Body of pancreas (tissue), 4 donors: ENCODE results near the gene POLR3A. TPM values are rescaled to one million over a fixed set of nuclear protein-coding genes. Genes with fewer than 3 reads are reported as not detected.

ENCODE experiments used
- ATAC-seq: fragments of 150-250 bp; one replicate; pipeline ENCODE4 v1.9.1; 2016
- DNase-seq, 4 donors: peaks; one replicate each; pipeline ENCODE4 v3.0.0-alpha.2; 2019
- H3K27ac ChIP-seq, 4 donors: fragments of 200-600 bp; sonication (generic); 1 replicate in 3 of 4; 2 replicates in 1 of 4; pipeline versions ENCODE4 v1.5.1 to v1.6.1; 2016 to 2019; ENCODE audit warnings: mild to moderate bottlenecking in 1 of 4, mixed read lengths in 1 of 4, moderate library complexity in 1 of 4
- H3K27me3 ChIP-seq, 2 donors: fragments of 200-600 bp; sonication (generic); one replicate each; pipeline ENCODE4 v1.6.0; 2016; ENCODE audit warnings: mild to moderate bottlenecking in 1 of 2
- H3K36me3 ChIP-seq, 2 donors: fragments of 200-600 bp; sonication (generic); replicated peaks in 1 of 2; 2 replicates each; pipeline ENCODE4 v1.5.1; 2016; ENCODE audit warnings: low read depth in 2 of 2; ENCODE audit not compliant: insufficient read depth in 1 of 2
- H3K4me1 ChIP-seq: fragments of 200-600 bp; sonication (generic); one replicate; pipeline ENCODE4 v1.6.0; 2016
- H3K4me3 ChIP-seq, 2 donors: fragments of 200-600 bp; sonication (generic); 1 replicate in 1 of 2; 2 replicates in 1 of 2; pipeline ENCODE4 v1.5.1; 2016 to 2019
- H3K9me3 ChIP-seq, 3 donors: fragments of 200-600 bp; sonication (generic); 1 replicate in 2 of 3; 2 replicates in 1 of 3; pipeline ENCODE4 v1.5.1; 2016
- POLR2A ChIP-seq, 3 donors: fragments of 450-650 bp; IDR thresholded peaks; one replicate each; pipeline ENCODE4 v1.6.1; 2016; ENCODE audit warnings: antibody characterized with exemption in 3 of 3, mild to moderate bottlenecking in 2 of 3
- WGBS, 2 donors: methylation state at CpG; one replicate each; pipeline ENCODE4 v1.1.5; 2017; 5-methylcytosine and 5-hydroxymethylcytosine counted together
- intact Hi-C: fragments of 100-400 bp; cut with DNase I; formaldehyde crosslinking; loops from one replicate; pipeline ENCODE4 v1.15.1; 2023
- total RNA-seq, 2 donors: library from RNA; depleted of rRNA; stranded (reverse); fragments of >200 nt; gene quantifications; one replicate each; pipeline ENCODE4 v1.1.0, GENCODE V29; 2016
- TF ChIP-seq, protein P1 (sequence below), 7 experiments: fragments of 450-650 bp in 4 of 7; fragments of 200-600 bp in 3 of 7; sonication (generic) in 3 of 7; IDR thresholded peaks; one replicate each; pipeline ENCODE4 v1.5.1; 2016 to 2019; ENCODE audit warnings: antibody characterized with exemption in 7 of 7

POLR3A gene
- total RNA-seq, 2 donors from 2014 or later, result 7.9 to 10.4 TPM

- no peak for DNase-seq
- Histone ChIP-seq H3K36me3 (no peaks in the 10 kb centered on the region), H3K27ac (no peak overlapping the region), H3K4me1 (no peaks in the 10 kb centered on the region), H3K9me3 (no peaks in the 10 kb centered on the region), H3K27me3 (no peaks in the 10 kb centered on the region), H3K4me3 (no peak overlapping the region)
- intact Hi-C loops, result no loop called here
- no peak for ATAC-seq
- TF ChIP-seq POLR2A (IDR thresholded peaks at IDR 0.05), result no peak
- WGBS, 2 donors, result 55 to 76% methylated on average over 1 of the region's 1 CpG
These were observed 64.5 kb downstream of the POLR3A start for GRCh38 chr10:77964811-77965210.

- intact Hi-C loops, result no loop called here
- H3K9me3 ChIP-seq, result no peaks in the 10 kb centered on the region
- DNase-seq (no peak), ATAC-seq (no peak)
- no peaks in the 10 kb centered on the region for H3K27me3 ChIP-seq
- H3K4me3 ChIP-seq, result no peak overlapping the region
- H3K27ac ChIP-seq, result no peak overlapping the region
- H3K36me3 ChIP-seq, result no peaks in the 10 kb centered on the region
- WGBS, 2 donors, result 96 to 97% methylated on average over 7 of the region's 7 CpGs
- no peaks in the 10 kb centered on the region for H3K4me1 ChIP-seq
- TF ChIP-seq, protein P1, sequence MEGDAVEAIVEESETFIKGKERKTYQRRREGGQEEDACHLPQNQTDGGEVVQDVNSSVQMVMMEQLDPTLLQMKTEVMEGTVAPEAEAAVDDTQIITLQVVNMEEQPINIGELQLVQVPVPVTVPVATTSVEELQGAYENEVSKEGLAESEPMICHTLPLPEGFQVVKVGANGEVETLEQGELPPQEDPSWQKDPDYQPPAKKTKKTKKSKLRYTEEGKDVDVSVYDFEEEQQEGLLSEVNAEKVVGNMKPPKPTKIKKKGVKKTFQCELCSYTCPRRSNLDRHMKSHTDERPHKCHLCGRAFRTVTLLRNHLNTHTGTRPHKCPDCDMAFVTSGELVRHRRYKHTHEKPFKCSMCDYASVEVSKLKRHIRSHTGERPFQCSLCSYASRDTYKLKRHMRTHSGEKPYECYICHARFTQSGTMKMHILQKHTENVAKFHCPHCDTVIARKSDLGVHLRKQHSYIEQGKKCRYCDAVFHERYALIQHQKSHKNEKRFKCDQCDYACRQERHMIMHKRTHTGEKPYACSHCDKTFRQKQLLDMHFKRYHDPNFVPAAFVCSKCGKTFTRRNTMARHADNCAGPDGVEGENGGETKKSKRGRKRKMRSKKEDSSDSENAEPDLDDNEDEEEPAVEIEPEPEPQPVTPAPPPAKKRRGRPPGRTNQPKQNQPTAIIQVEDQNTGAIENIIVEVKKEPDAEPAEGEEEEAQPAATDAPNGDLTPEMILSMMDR (IDR thresholded peaks at IDR 0.05), result no peak
- no peak for TF ChIP-seq POLR2A (IDR thresholded peaks at IDR 0.05)
These were observed 65.4 kb downstream of the POLR3A start for GRCh38 chr10:77963901-77964300.

- TF ChIP-seq, protein P1 (IDR thresholded peaks at IDR 0.05), result no peak
- TF ChIP-seq POLR2A (IDR thresholded peaks at IDR 0.05), result no peak
- Histone ChIP-seq H3K27ac (no peak overlapping the region), H3K27me3 (no peaks in the 10 kb centered on the region), H3K9me3 (no peaks in the 10 kb centered on the region), H3K4me1 (no peaks in the 10 kb centered on the region), H3K36me3 (no peaks in the 10 kb centered on the region), H3K4me3 (no peak overlapping the region)
- intact Hi-C loops, result no loop called here
- WGBS, 2 donors, result 81 to 92% methylated on average over 7 of the region's 7 CpGs
- DNase-seq, result no peak
- ATAC-seq, result no peak
These were observed 66.8 kb downstream of the POLR3A start for GRCh38 chr10:77962350-77963146.

- no peaks in the 10 kb centered on the region for H3K27me3 ChIP-seq
- 93 to 96% methylated on average over 6 of the region's 6 CpGs for WGBS, 2 donors
- no peak overlapping the region for H3K27ac ChIP-seq
- TF ChIP-seq POLR2A (IDR thresholded peaks at IDR 0.05), result no peak
- TF ChIP-seq, protein P1 (IDR thresholded peaks at IDR 0.05), result no peak
- H3K9me3 ChIP-seq, result no peaks in the 10 kb centered on the region
- DNase-seq, result no peak
- H3K36me3 ChIP-seq, result no peaks in the 10 kb centered on the region
- no peak overlapping the region for H3K4me3 ChIP-seq
- H3K4me1 ChIP-seq, result no peaks in the 10 kb centered on the region
- intact Hi-C loops, result no loop called here
- ATAC-seq, result no peak
These were observed 67.6 kb downstream of the POLR3A start for GRCh38 chr10:77961668-77962067.

- H3K27me3 ChIP-seq, result no peaks in the 10 kb centered on the region
- no peak overlapping the region for H3K4me3 ChIP-seq
- H3K9me3 ChIP-seq, result no peaks in the 10 kb centered on the region
- no peaks in the 10 kb centered on the region for H3K36me3 ChIP-seq
- WGBS, 2 donors, result 81 to 86% methylated on average over 6 of the region's 6 CpGs
- no peak for ATAC-seq
- no peak overlapping the region for H3K27ac ChIP-seq
- DNase-seq, result no peak
- no peaks in the 10 kb centered on the region for H3K4me1 ChIP-seq
- intact Hi-C loops, result no loop called here
- TF ChIP-seq, protein P1 (IDR thresholded peaks at IDR 0.05), result no peak
- TF ChIP-seq POLR2A (IDR thresholded peaks at IDR 0.05), result no peak
These were observed 68.4 kb downstream of the POLR3A start for GRCh38 chr10:77960829-77961329.
